Measurements from ENCODE around the gene CCDC195. TPM values are rescaled to one million over a fixed set of nuclear protein-coding genes. Genes with fewer than 3 reads are reported as not detected.

CCDC195 gene
- total and polyA plus RNA-seq, 7 donors, result 1.5 TPM; not detected in 6

DNA sequence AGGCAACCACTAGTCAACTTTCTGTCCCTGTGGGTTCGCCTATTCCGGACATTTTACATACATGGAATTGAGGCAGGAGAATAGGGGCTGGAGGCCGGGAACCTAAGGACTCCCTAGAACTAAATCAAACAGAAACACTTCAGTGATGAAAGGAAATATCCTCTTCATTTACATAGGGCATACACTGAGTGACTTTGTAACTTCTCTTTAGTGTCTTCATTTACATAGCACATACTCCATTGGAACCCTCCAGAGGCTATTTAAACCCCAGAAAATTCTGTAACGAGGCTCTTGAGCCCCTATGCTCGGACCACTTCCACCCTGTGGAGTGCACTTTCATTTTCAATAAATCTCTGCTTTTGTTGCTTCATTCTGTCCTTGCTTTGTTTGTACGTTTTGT is 56.5 kb downstream of the CCDC195 start:
- no peaks in the 10 kb centered on the region for H3K27me3 ChIP-seq (ENCODE audit: insufficient read depth in 3 of 3, low read length in 2 of 3)
- TF ChIP-seq CTCF (IDR thresholded peaks at IDR 0.05), result no peak
- DNase-seq (no peak), ATAC-seq (no peak)
- intact Hi-C loops (cut with DNase I), result no loop called here
- H3K36me3 ChIP-seq (ENCODE audit: insufficient read depth in 1 of 2, low read depth in 1 of 2), result no peaks in the 10 kb centered on the region
- no peak overlapping the region for H3K27ac ChIP-seq
- H3K9me3 ChIP-seq, result no peaks in the 10 kb centered on the region
- 86 to 93% (median 87%) methylated on average over 6 of the region's 6 CpGs for WGBS, 3 donors
- no peak overlapping the region for H3K4me3 ChIP-seq
- no peaks in the 10 kb centered on the region for H3K4me1 ChIP-seq

- Histone ChIP-seq H3K36me3 (ENCODE audit: insufficient read depth in 1 of 2, low read depth in 1 of 2) (no peaks in the 10 kb centered on the region), H3K9me3 (no peaks in the 10 kb centered on the region), H3K27me3 (ENCODE audit: insufficient read depth in 3 of 3, low read length in 2 of 3) (no peaks in the 10 kb centered on the region), H3K27ac (no peak overlapping the region), H3K4me1 (no peaks in the 10 kb centered on the region), H3K4me3 (no peak overlapping the region)
- ATAC-seq (no peak), DNase-seq (no peak)
- TF ChIP-seq CTCF (IDR thresholded peaks at IDR 0.05), result no peak
- intact Hi-C loops (cut with DNase I), result no loop called here
Measured at GRCh38 chr2:224658780-224659405, 57.3 kb downstream of the CCDC195 start.

DNA sequence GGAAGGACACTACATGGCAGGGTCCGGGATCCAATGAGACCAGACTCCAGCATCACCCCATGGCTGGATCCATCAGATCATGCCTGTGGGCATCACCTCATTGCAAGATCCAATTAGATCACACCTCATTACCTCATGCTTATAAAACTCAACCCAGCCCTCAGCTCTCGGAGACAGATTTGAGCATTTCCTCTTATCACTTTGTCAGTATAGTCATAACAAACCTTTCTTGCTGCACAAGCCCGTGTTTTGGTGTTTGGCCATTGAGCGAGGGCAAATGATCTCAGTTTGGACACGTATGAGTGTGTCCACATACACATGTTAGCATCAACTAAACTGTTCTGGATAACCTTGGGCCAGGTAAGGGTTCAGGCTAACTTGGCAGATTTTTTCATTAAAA is 58.8 kb downstream of the CCDC195 start:
- DNase-seq, result no peak
- no peak for ATAC-seq
- H3K27me3 ChIP-seq (ENCODE audit: insufficient read depth in 3 of 3, low read length in 2 of 3), result no peaks in the 10 kb centered on the region
- H3K4me3 ChIP-seq, result no peak overlapping the region
- H3K36me3 ChIP-seq (ENCODE audit: insufficient read depth in 1 of 2, low read depth in 1 of 2), result no peaks in the 10 kb centered on the region
- no peak overlapping the region for H3K27ac ChIP-seq
- intact Hi-C loops (cut with DNase I), result no loop called here
- WGBS, 3 donors, result 89 to 96% (median 90%) methylated on average over 5 of the region's 5 CpGs
- TF ChIP-seq CTCF (IDR thresholded peaks at IDR 0.05), result no peak
- H3K4me1 ChIP-seq, result no peaks in the 10 kb centered on the region
- no peaks in the 10 kb centered on the region for H3K9me3 ChIP-seq

- no peak overlapping the region for H3K27ac ChIP-seq
- H3K4me3 ChIP-seq, result no peak overlapping the region
- no peak for TF ChIP-seq CTCF (IDR thresholded peaks at IDR 0.05)
- no peaks in the 10 kb centered on the region for H3K4me1 ChIP-seq
- DNase-seq (no peak), ATAC-seq (no peak)
- H3K9me3 ChIP-seq, result no peaks in the 10 kb centered on the region
- whole genome bisulfite sequencing, 3 donors, result 94 to 97% (median 95%) methylated on average over 23 to 26 of the region's 26 CpGs
- intact Hi-C loops (cut with DNase I), result no loop called here
- H3K27me3 ChIP-seq (ENCODE audit: insufficient read depth in 3 of 3, low read length in 2 of 3), result no peaks in the 10 kb centered on the region
- H3K36me3 ChIP-seq (ENCODE audit: insufficient read depth in 1 of 2, low read depth in 1 of 2), result no peaks in the 10 kb centered on the region
Measured at GRCh38 chr2:224655006-224655537, 61.1 kb downstream of the CCDC195 start.

Other genes starting within 250 kb of the CCDC195 start
- gene CUL3, start 131.0 kb downstream of the CCDC195 start, total RNA-seq, result 100 to 1,000 TPM; 103 to 173 (median 126) TPM
- gene CUL3, start 131.0 kb downstream of the CCDC195 start, polyA plus RNA-seq, result 100 to 1,000 TPM; 109 to 218 (median 128) TPM

All from psoas muscle (tissue), 8 donors.